Transverse colon (tissue), 4 donors: ENCODE data around the gene GPR176. TPM values are rescaled to one million over a fixed set of nuclear protein-coding genes. Genes with fewer than 3 reads are reported as not detected.

Source experiments
- DNase-seq: peaks from one replicate; pipeline ENCODE4 v3.0.0-alpha.2; 2019
- H3K27ac ChIP-seq, 4 donors: fragments of 200-600 bp; sonication (generic); 2 replicates each; pipeline ENCODE4 v1.5.1; 2016 to 2018; ENCODE audit warnings: inconsistent platforms in 4 of 4
- H3K27me3 ChIP-seq: fragments of 200-600 bp; sonication (generic); 2 replicates; pipeline ENCODE4 v1.5.1; 2017; ENCODE audit warnings: inconsistent platforms
- H3K36me3 ChIP-seq, 4 donors: fragments of 200-600 bp; sonication (generic); 2 replicates each; pipeline ENCODE4 v1.5.1; 2017 to 2019; ENCODE audit warnings: inconsistent platforms in 4 of 4
- H3K4me1 ChIP-seq, 4 donors: fragments of 200-600 bp; sonication (generic); 2 replicates each; pipeline ENCODE4 v1.5.1; 2017 to 2020; ENCODE audit warnings: inconsistent platforms in 4 of 4
- H3K4me3 ChIP-seq, 4 donors: fragments of 200-600 bp; sonication (generic); 1 replicate in 1 of 4; 2 replicates in 3 of 4; pipeline versions ENCODE4 v1.5.1 to v1.6.1; 2017 to 2019; ENCODE audit warnings: inconsistent platforms in 4 of 4
- H3K9me3 ChIP-seq, 2 donors: fragments of 200-600 bp; sonication (generic); 2 replicates each; pipeline ENCODE4 v1.5.1; 2017 to 2019; ENCODE audit warnings: inconsistent platforms in 2 of 2
- EP300 ChIP-seq: sonication (generic); formaldehyde crosslinking; IDR thresholded peaks from one replicate; pipeline ENCODE4 v1.6.1; 2017; ENCODE audit warnings: antibody characterized with exemption, low read depth
- POLR2A ChIP-seq: fragments of 450-650 bp; IDR thresholded peaks from one replicate; pipeline ENCODE4 v1.6.1; 2016; ENCODE audit warnings: antibody characterized with exemption, mild to moderate bottlenecking, moderate library complexity
- POLR2AphosphoS5 ChIP-seq, 3 donors: sonication (generic); formaldehyde crosslinking; IDR thresholded peaks; one replicate each; pipeline ENCODE4 v1.6.1; 2016; ENCODE audit warnings: antibody characterized with exemption in 3 of 3
- WGBS, 2 donors: methylation state at CpG; one replicate each; pipeline ENCODE4 v1.1.5; 2018; ENCODE audit warnings: low coverage in 1 of 2; 5-methylcytosine and 5-hydroxymethylcytosine counted together
- in situ Hi-C, 4 donors: fragments of 200-750 bp; cut with MboI; loops; one replicate each; pipeline versions ENCODE4 v1.15.0 to v1.15.1; 2017; ENCODE audit warnings: low sequenced_read_pairs in 3 of 4, low pct_ligation_motif_present in 1 of 4, low pct_unique_long_range_greater_than_20kb in 1 of 4
- intact Hi-C: fragments of 100-400 bp; cut with DNase I; formaldehyde crosslinking; loops from one replicate; pipeline ENCODE4 v1.15.1; 2023; ENCODE audit warnings: low total_unique reads
- total RNA-seq, 4 donors: library from RNA; depleted of rRNA; stranded (reverse); fragments of >200 nt; gene quantifications; one replicate each; pipeline ENCODE4 v1.1.0, GENCODE V29; 2016
- TF ChIP-seq, protein P1 (sequence below), 5 experiments: fragments of 200-600 bp in 3 of 5; fragments of 450-650 bp in 2 of 5; sonication (generic) in 3 of 5; IDR thresholded peaks; 1 replicate in 2 of 5; 2 replicates in 3 of 5; pipeline ENCODE4 v1.5.1; 2016 to 2017; ENCODE audit warnings: antibody characterized with exemption in 5 of 5, inconsistent platforms in 3 of 5, mild to moderate bottlenecking in 2 of 5, moderate library complexity in 1 of 5

Gene GPR176
- total RNA-seq, 4 donors from 2014 or later, result 1.6 to 10.9 (median 2.5) TPM; not detected in 1

DNA sequence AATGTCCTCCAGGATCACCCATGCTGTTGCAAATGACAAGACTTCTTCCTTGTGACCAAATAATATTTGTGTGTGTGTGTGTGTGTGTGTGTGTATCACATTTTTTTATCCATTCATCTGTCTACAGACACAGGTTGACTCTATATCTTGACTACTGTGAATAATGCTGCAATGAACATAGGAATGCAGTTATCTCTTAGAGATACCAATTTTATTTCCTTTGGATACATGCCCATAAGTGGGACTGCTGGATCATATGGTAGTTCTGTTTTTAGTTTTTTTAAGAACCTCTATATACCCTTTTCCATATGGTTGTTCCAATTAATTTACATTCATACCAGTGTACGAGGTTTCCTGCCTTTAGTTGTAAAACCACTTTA lies 41.7 kb downstream of the GPR176 start:
- Histone ChIP-seq H3K36me3 (no peaks in the 10 kb centered on the region), H3K27me3 (no peaks in the 10 kb centered on the region), H3K4me1 (peaks cover 0 to 2% (median 0%) of the 10 kb centered on the region in 4 donors), H3K9me3 (no peaks in the 10 kb centered on the region), H3K27ac (no peak overlapping the region), H3K4me3 (no peak overlapping the region)
- no peak for DNase-seq
- WGBS, 2 donors, result 50 to 65% methylated on average over 1 of the region's 1 CpG
- no peak for TF ChIP-seq POLR2A
- no peak for TF ChIP-seq POLR2AphosphoS5 (IDR thresholded peaks at IDR 0.05)
- TF ChIP-seq, protein P1, sequence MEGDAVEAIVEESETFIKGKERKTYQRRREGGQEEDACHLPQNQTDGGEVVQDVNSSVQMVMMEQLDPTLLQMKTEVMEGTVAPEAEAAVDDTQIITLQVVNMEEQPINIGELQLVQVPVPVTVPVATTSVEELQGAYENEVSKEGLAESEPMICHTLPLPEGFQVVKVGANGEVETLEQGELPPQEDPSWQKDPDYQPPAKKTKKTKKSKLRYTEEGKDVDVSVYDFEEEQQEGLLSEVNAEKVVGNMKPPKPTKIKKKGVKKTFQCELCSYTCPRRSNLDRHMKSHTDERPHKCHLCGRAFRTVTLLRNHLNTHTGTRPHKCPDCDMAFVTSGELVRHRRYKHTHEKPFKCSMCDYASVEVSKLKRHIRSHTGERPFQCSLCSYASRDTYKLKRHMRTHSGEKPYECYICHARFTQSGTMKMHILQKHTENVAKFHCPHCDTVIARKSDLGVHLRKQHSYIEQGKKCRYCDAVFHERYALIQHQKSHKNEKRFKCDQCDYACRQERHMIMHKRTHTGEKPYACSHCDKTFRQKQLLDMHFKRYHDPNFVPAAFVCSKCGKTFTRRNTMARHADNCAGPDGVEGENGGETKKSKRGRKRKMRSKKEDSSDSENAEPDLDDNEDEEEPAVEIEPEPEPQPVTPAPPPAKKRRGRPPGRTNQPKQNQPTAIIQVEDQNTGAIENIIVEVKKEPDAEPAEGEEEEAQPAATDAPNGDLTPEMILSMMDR (IDR thresholded peaks at IDR 0.05), result no peak
- TF ChIP-seq EP300, result no peak
- intact Hi-C loops, result no loop called here
- in situ Hi-C loops, result loop anchor here in 1 of 4 donors (10.0 kb wide), 1 partner anchor 94 kb away; the partner anchor contains the start of gene FSIP1

DNA sequence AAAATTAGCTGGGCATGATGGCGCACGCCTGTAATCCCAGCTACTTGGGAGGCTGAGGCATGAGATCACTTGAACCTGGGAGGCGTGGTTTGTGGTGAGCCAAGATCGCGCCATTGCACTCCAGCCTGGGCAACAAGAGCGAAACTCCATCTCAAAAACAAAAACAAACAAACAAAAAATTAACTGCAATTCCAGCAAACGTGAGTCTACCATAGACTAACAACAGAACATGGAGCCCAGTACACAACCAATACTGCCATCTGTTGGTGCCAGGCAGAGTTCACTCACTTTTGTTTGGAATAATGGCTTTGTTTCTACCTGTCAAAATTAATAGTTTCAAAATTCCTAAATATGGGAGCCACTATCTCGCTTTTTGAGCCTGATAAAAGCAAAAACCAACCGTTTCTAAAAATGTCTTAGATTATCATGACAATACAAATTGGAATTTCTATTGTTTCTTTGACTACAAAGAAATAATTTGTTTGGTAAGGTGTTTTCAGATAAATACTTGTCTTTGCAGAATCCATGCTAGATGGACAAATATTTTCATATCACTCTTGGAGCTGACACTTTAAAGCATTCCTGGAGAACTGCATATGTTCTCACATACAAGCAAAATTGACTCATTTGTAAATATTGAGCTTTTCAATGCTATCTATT lies 45.0 kb downstream of the GPR176 start:
- no peak overlapping the region for H3K4me3 ChIP-seq
- H3K27ac ChIP-seq, result no peak overlapping the region
- H3K9me3 ChIP-seq, result no peaks in the 10 kb centered on the region
- H3K36me3 ChIP-seq, result no peaks in the 10 kb centered on the region
- peak; percentile 35 for DNase-seq
- in situ Hi-C loops (loop anchor here in 1 of 4 donors (10.0 kb wide), 1 partner anchor 90 kb away; the partner anchor contains the start of gene FSIP1), intact Hi-C loops (no loop called here)
- H3K27me3 ChIP-seq, result no peaks in the 10 kb centered on the region
- 53 to 56% methylated on average over 7 to 9 of the region's 9 CpGs for WGBS, 2 donors
- peaks cover 0 to 2% (median 0%) of the 10 kb centered on the region in 4 donors for H3K4me1 ChIP-seq
- TF ChIP-seq, protein P1 (IDR thresholded peaks at IDR 0.05), result peak; percentile 47 to 68 (median 63)
- no peak for TF ChIP-seq EP300

DNA sequence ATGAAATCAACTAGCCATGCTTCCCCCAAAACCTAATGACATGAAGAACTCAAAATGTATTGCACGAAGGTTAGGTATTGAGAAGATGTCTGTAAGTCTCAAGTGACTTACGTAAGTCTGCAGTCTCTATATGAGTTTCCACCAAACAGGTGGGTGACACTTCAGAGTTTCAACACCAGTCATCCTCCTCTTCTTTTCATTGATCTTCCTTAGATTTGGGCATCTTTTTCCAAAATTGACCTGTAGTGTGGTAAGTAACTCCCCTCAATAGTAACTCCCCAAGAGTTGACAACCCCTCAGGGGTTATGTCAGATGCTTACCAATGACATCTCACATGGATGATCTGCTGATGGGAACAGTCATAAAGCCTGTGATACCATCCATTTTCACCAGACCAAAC lies 46.1 kb downstream of the GPR176 start:
- Histone ChIP-seq H3K9me3 (no peaks in the 10 kb centered on the region), H3K36me3 (no peaks in the 10 kb centered on the region), H3K27me3 (no peaks in the 10 kb centered on the region), H3K4me1 (peaks cover 0 to 2% (median 0%) of the 10 kb centered on the region in 4 donors), H3K4me3 (no peak overlapping the region), H3K27ac (no peak overlapping the region)
- TF ChIP-seq POLR2AphosphoS5 (IDR thresholded peaks at IDR 0.05) (no peak), EP300 (no peak), POLR2A (no peak)
- TF ChIP-seq, protein P1 (IDR thresholded peaks at IDR 0.05), result no peak
- 74 to 79% methylated on average over 2 of the region's 2 CpGs for WGBS, 2 donors
- intact Hi-C loops (no loop called here), in situ Hi-C loops (loop anchor here in 1 of 4 donors (10.0 kb wide), 1 partner anchor 89 kb away; the partner anchor contains the start of gene FSIP1)
- no peak for DNase-seq

DNA sequence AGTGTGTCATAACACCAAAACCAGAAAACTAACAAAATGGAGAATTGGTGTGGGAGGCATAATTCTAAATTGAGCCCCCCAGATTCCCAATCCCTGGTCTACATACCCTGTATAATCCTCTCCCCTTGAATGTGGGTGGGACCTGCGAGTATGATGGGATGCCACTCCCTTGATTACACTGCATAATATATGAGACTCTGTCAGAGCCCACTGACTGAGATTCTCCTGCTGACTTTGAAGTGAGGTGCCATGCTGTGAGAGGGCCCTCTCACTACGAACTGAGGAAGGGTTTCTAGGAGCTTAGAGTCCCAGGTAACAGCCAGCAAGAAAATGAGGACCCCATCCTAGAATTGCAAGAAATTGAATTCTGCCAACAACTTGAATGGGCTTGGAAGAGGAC lies 49.5 kb downstream of the GPR176 start:
- intact Hi-C loops, result no loop called here
- H3K4me3 ChIP-seq, result no peak overlapping the region
- peaks cover 0 to 2% (median 0%) of the 10 kb centered on the region in 4 donors for H3K4me1 ChIP-seq
- H3K36me3 ChIP-seq, result no peaks in the 10 kb centered on the region
- in situ Hi-C loops, result loop anchor here in 1 of 4 donors (10.0 kb wide), 1 partner anchor 86 kb away; the partner anchor contains the start of gene FSIP1
- no peaks in the 10 kb centered on the region for H3K9me3 ChIP-seq
- no peak overlapping the region for H3K27ac ChIP-seq
- 86 to 91% methylated on average over 1 to 2 of the region's 2 CpGs for WGBS, 2 donors
- H3K27me3 ChIP-seq, result no peaks in the 10 kb centered on the region
- TF ChIP-seq POLR2AphosphoS5 (IDR thresholded peaks at IDR 0.05) (no peak), EP300 (no peak), POLR2A (no peak)
- TF ChIP-seq, protein P1 (IDR thresholded peaks at IDR 0.05), result no peak
- no peak for DNase-seq
